Transverse colon (tissue), 4 donors: Measurements from ENCODE around the gene ZNF35. TPM values are rescaled to one million over a fixed set of nuclear protein-coding genes. Genes with fewer than 3 reads are reported as not detected.

Experiments
- DNase-seq: peaks from one replicate; pipeline ENCODE4 v3.0.0-alpha.2; 2019
- H3K27ac ChIP-seq, 4 donors: fragments of 200-600 bp; sonication (generic); 2 replicates each; pipeline ENCODE4 v1.5.1; 2016 to 2018; ENCODE audit warnings: inconsistent platforms in 4 of 4
- H3K27me3 ChIP-seq: fragments of 200-600 bp; sonication (generic); 2 replicates; pipeline ENCODE4 v1.5.1; 2017; ENCODE audit warnings: inconsistent platforms
- H3K36me3 ChIP-seq, 4 donors: fragments of 200-600 bp; sonication (generic); 2 replicates each; pipeline ENCODE4 v1.5.1; 2017 to 2019; ENCODE audit warnings: inconsistent platforms in 4 of 4
- H3K4me1 ChIP-seq, 4 donors: fragments of 200-600 bp; sonication (generic); 2 replicates each; pipeline ENCODE4 v1.5.1; 2017 to 2020; ENCODE audit warnings: inconsistent platforms in 4 of 4
- H3K4me3 ChIP-seq, 4 donors: fragments of 200-600 bp; sonication (generic); 1 replicate in 1 of 4; 2 replicates in 3 of 4; pipeline versions ENCODE4 v1.5.1 to v1.6.1; 2017 to 2019; ENCODE audit warnings: inconsistent platforms in 4 of 4
- H3K9me3 ChIP-seq, 2 donors: fragments of 200-600 bp; sonication (generic); 2 replicates each; pipeline ENCODE4 v1.5.1; 2017 to 2019; ENCODE audit warnings: inconsistent platforms in 2 of 2
- EP300 ChIP-seq: sonication (generic); formaldehyde crosslinking; IDR thresholded peaks from one replicate; pipeline ENCODE4 v1.6.1; 2017; ENCODE audit warnings: antibody characterized with exemption, low read depth
- POLR2A ChIP-seq: fragments of 450-650 bp; IDR thresholded peaks from one replicate; pipeline ENCODE4 v1.6.1; 2016; ENCODE audit warnings: antibody characterized with exemption, mild to moderate bottlenecking, moderate library complexity
- POLR2AphosphoS5 ChIP-seq, 3 donors: sonication (generic); formaldehyde crosslinking; IDR thresholded peaks; one replicate each; pipeline ENCODE4 v1.6.1; 2016; ENCODE audit warnings: antibody characterized with exemption in 3 of 3
- WGBS, 2 donors: methylation state at CpG; one replicate each; pipeline ENCODE4 v1.1.5; 2018; ENCODE audit warnings: low coverage in 1 of 2; 5-methylcytosine and 5-hydroxymethylcytosine counted together
- in situ Hi-C, 4 donors: fragments of 200-750 bp; cut with MboI; loops; one replicate each; pipeline versions ENCODE4 v1.15.0 to v1.15.1; 2017; ENCODE audit warnings: low sequenced_read_pairs in 3 of 4, low pct_ligation_motif_present in 1 of 4, low pct_unique_long_range_greater_than_20kb in 1 of 4
- intact Hi-C: fragments of 100-400 bp; cut with DNase I; formaldehyde crosslinking; loops from one replicate; pipeline ENCODE4 v1.15.1; 2023; ENCODE audit warnings: low total_unique reads
- total RNA-seq, 4 donors: library from RNA; depleted of rRNA; stranded (reverse); fragments of >200 nt; gene quantifications; one replicate each; pipeline ENCODE4 v1.1.0, GENCODE V29; 2016
- TF ChIP-seq, protein P1 (sequence below), 5 experiments: fragments of 200-600 bp in 3 of 5; fragments of 450-650 bp in 2 of 5; sonication (generic) in 3 of 5; IDR thresholded peaks; 1 replicate in 2 of 5; 2 replicates in 3 of 5; pipeline ENCODE4 v1.5.1; 2016 to 2017; ENCODE audit warnings: antibody characterized with exemption in 5 of 5, inconsistent platforms in 3 of 5, mild to moderate bottlenecking in 2 of 5, moderate library complexity in 1 of 5

ZNF35 gene
- total RNA-seq, 4 donors from 2014 or later: 1.00 to 6.8 (median 5.9) TPM; not detected in 1

DNA sequence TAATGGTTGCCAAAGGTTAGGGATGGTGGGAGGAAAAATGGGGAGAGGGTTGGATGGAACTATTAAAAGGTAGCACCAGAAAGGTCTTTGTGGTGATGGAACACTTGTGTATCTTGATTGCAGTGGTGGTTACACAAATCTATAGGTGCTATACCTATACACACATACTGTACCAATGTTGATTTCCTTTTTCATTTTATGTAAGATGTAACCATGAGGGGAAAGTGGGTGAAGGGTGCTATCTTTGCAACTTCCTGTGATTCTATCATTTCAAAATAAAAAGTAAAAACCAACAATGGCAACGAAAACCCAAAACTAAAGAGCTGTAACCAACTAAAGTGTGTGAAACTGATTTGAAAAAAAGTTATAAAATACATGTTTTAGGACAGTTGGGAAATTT is 761 bp upstream of the ZNF35 start:
- TF ChIP-seq, protein P1, sequence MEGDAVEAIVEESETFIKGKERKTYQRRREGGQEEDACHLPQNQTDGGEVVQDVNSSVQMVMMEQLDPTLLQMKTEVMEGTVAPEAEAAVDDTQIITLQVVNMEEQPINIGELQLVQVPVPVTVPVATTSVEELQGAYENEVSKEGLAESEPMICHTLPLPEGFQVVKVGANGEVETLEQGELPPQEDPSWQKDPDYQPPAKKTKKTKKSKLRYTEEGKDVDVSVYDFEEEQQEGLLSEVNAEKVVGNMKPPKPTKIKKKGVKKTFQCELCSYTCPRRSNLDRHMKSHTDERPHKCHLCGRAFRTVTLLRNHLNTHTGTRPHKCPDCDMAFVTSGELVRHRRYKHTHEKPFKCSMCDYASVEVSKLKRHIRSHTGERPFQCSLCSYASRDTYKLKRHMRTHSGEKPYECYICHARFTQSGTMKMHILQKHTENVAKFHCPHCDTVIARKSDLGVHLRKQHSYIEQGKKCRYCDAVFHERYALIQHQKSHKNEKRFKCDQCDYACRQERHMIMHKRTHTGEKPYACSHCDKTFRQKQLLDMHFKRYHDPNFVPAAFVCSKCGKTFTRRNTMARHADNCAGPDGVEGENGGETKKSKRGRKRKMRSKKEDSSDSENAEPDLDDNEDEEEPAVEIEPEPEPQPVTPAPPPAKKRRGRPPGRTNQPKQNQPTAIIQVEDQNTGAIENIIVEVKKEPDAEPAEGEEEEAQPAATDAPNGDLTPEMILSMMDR (IDR thresholded peaks at IDR 0.05): no peak
- intact Hi-C loops: no loop called here
- Histone ChIP-seq H3K27ac (no peak overlapping the region), H3K9me3 (peaks cover 19 to 23% of the 10 kb centered on the region in 2 donors), H3K27me3 (no peaks in the 10 kb centered on the region), H3K36me3 (peaks cover 0 to 34% (median 7%) of the 10 kb centered on the region in 4 donors), H3K4me1 (peaks cover 0 to 13% (median 8%) of the 10 kb centered on the region in 4 donors), H3K4me3 (no peak overlapping the region)
- no peak for DNase-seq
- in situ Hi-C loops: no loop called here
- WGBS, 2 donors: 79 to 100% methylated on average over 1 of the region's 1 CpG

DNA sequence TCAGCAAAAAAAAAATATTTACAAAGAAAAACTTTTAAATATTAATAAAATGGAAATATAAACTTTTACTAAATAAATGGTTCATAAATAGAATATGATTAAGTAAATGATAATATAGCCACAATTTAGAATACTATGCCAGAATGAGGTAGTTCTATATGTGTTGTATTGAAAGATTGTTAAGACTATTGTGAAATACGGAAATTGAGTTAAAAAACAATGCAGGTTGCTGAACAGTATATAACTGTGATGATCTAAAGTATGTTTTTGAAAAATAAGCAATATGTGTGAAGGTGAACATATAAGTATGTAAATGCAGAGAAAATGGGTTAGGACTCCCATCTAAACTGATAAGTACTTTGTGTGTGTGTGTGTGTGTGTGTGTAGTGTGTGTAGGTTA is 1.2 kb downstream of the ZNF35 start:
- H3K27ac ChIP-seq: no peak overlapping the region
- TF ChIP-seq, protein P1 (IDR thresholded peaks at IDR 0.05): no peak
- TF ChIP-seq EP300 (no peak), POLR2A (no peak), POLR2AphosphoS5 (IDR thresholded peaks at IDR 0.05) (no peak)
- in situ Hi-C loops (no loop called here), intact Hi-C loops (no loop called here)
- H3K27me3 ChIP-seq: no peaks in the 10 kb centered on the region
- DNase-seq: no peak
- H3K4me1 ChIP-seq: peaks cover 0 to 13% (median 8%) of the 10 kb centered on the region in 4 donors
- H3K4me3 ChIP-seq: no peak overlapping the region
- peaks cover 0 to 36% (median 7%) of the 10 kb centered on the region in 4 donors for H3K36me3 ChIP-seq
- WGBS, 2 donors: 90 to 100% methylated on average over 1 of the region's 1 CpG
- peaks cover 5 to 6% of the 10 kb centered on the region in 2 donors for H3K9me3 ChIP-seq

DNA sequence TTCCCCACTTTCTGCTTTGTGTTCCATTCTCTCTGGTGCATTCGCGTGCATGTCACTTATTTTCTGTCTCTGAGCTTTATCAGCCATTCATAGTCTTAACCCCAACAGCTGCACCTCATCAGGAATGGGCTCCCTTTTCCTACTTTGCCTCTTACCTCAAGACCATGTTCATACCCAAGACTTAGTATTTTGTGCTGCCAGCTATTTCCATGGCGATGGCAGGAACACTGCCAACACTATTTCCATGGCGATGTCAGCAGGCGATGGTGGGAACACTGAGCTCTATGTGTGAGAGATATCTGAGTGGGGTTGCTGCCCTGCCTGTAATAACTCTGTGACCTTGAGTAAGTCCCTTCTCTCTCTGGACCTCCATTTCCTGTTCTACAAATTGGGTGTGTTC is 5.5 kb downstream of the ZNF35 start:
- DNase-seq: no peak
- Histone ChIP-seq H3K36me3 (peaks cover 0 to 64% (median 27%) of the 10 kb centered on the region in 4 donors), H3K4me1 (peaks cover 0 to 8% (median 7%) of the 10 kb centered on the region in 4 donors), H3K27ac (no peak overlapping the region), H3K27me3 (no peaks in the 10 kb centered on the region), H3K9me3 (peaks cover 3 to 6% of the 10 kb centered on the region in 2 donors), H3K4me3 (no peak overlapping the region)
- 92 to 98% methylated on average over 5 of the region's 5 CpGs for WGBS, 2 donors
- intact Hi-C loops (no loop called here), in situ Hi-C loops (no loop called here)
- TF ChIP-seq POLR2A (no peak), EP300 (no peak), POLR2AphosphoS5 (IDR thresholded peaks at IDR 0.05) (no peak)
- TF ChIP-seq, protein P1 (IDR thresholded peaks at IDR 0.05): no peak

DNA sequence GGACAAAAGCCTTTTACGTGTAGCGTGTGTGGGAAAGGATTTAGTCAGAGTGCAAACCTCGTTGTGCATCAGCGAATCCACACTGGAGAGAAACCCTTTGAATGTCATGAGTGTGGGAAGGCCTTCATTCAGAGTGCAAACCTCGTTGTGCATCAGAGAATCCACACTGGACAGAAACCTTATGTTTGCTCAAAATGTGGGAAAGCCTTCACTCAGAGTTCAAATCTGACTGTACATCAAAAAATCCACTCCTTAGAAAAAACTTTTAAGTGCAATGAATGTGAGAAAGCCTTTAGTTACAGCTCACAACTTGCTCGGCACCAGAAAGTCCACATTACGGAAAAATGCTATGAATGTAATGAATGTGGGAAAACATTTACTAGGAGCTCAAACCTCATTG is 10.5 kb downstream of the ZNF35 start:
- Histone ChIP-seq H3K27me3 (no peaks in the 10 kb centered on the region), H3K4me3 (no peak overlapping the region), H3K4me1 (no peaks in the 10 kb centered on the region), H3K36me3 (peaks cover 0 to 56% (median 28%) of the 10 kb centered on the region in 4 donors), H3K27ac (no peak overlapping the region), H3K9me3 (peaks cover 13 to 21% of the 10 kb centered on the region in 2 donors)
- WGBS, 2 donors: 90 to 100% methylated on average over 3 to 7 of the region's 7 CpGs
- intact Hi-C loops: no loop called here
- DNase-seq: no peak
- in situ Hi-C loops: no loop called here
- no peak for TF ChIP-seq POLR2AphosphoS5 (IDR thresholded peaks at IDR 0.05)
- TF ChIP-seq, protein P1 (IDR thresholded peaks at IDR 0.05): no peak
- TF ChIP-seq POLR2A: no peak
- no peak for TF ChIP-seq EP300
